ENCODE data around the gene BTNL2. TPM values are rescaled to one million over a fixed set of nuclear protein-coding genes. Genes with fewer than 3 reads are reported as not detected.

The BTNL2 gene
- total RNA-seq, 3 donors from 2014 or later, result not detected

DNA sequence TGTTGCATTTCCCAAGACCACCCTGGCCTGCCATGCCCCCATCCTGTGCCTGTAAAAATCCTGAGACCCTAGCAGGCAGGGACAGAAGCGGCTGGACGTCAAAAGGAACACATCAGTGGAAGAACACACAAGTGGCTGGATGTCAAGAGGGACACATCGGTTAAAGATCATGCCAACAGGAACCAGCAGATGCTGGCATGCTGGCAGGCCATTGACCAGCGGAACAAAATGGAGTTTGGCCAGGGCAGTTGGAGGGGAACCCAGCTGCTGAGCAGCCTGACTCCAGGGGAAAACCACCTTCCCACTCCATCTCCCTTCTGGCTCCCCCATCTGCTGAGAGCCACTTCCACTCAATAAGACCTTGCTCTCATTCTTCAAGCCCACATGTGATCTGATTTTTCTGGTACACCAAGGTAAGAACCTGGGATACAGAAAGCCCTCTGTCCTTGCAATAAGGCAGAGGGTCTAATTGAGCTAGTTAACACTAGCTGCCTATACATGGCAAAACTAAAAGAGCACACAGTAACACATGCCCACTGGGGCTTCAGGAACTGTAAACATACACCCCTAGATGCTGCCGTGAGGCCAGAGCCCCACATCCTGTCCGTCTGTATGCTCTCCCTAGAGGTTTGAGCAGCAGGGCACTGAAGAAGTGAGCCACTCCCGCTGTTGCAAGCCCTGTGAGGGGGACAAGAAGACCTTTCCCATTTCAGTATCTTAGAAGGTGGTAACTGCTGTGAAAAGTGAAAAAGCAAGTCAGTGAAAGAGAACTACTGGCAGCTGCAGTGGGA, 31.0 kb downstream of the BTNL2 start:
- H3K36me3 ChIP-seq (ENCODE audit: low read depth), result no peaks in the 10 kb centered on the region
- DNase-seq, result no peak
- TF ChIP-seq, protein P1, sequence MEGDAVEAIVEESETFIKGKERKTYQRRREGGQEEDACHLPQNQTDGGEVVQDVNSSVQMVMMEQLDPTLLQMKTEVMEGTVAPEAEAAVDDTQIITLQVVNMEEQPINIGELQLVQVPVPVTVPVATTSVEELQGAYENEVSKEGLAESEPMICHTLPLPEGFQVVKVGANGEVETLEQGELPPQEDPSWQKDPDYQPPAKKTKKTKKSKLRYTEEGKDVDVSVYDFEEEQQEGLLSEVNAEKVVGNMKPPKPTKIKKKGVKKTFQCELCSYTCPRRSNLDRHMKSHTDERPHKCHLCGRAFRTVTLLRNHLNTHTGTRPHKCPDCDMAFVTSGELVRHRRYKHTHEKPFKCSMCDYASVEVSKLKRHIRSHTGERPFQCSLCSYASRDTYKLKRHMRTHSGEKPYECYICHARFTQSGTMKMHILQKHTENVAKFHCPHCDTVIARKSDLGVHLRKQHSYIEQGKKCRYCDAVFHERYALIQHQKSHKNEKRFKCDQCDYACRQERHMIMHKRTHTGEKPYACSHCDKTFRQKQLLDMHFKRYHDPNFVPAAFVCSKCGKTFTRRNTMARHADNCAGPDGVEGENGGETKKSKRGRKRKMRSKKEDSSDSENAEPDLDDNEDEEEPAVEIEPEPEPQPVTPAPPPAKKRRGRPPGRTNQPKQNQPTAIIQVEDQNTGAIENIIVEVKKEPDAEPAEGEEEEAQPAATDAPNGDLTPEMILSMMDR (IDR thresholded peaks at IDR 0.05), result no peak
- H3K4me3 ChIP-seq, result no peak overlapping the region
- H3K4me1 ChIP-seq (ENCODE audit: low read depth), result no peaks in the 10 kb centered on the region
- no peak for ATAC-seq
- intact Hi-C loops (cut with DNase I, micrococcal nuclease), result no loop called here
- H3K9me3 ChIP-seq, result no peaks in the 10 kb centered on the region

DNA sequence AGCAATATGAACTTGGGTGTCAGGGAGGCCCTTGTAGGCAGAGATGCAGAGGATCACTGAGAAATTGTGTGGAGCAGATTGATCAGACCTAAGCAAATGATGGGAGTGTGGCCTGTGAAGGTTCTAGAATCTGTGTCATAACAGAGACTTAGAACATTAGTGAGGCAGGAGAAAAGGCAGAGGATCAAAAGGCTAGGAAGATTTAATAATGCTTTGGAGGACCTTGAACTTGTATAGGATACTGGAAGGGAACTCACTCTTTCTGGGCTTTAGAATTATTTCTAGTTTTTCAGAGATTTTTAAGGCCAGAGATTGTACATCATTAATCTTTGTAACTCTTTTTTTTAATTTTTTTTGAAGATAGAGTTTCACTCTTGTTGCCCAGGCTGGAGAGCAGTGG, 35.2 kb downstream of the BTNL2 start, which contains the start of gene TSBP1:
Gene TSBP1 (minus strand): TSS at position 101 of the 400 bp plus-strand sequence. CDS start 197 bp downstream, outside the sequence.
- H3K36me3 ChIP-seq (ENCODE audit: low read depth), result no peaks in the 10 kb centered on the region
- no peaks in the 10 kb centered on the region for H3K9me3 ChIP-seq
- ATAC-seq, result no peak
- intact Hi-C loops (cut with DNase I, micrococcal nuclease), result no loop called here
- TF ChIP-seq, protein P1 (IDR thresholded peaks at IDR 0.05), result no peak
- no peak within 1 kb of the TSS for H3K4me3 ChIP-seq
- no peak for DNase-seq
- H3K4me1 ChIP-seq (ENCODE audit: low read depth), result no peaks in the 10 kb centered on the region

DNA sequence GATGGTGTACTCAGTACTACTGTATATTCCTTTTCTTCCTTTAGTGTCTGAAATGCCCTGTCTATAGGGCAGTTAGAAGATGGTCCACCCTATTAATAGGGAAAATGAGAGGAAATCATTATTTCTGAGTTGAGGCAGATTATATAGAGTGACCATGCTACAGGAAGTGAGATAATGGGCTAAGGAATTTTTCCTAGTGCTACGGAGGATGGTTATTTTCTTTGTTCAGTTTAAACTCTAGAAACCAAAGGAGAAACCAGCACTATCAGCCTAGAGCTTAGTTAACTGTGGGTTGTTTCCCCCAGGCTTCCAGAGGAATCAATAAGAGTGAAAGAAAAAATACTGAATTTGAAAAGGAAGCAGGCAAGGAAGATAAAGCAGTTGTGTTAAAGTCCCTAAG, 35.8 kb downstream of the BTNL2 start:
- Histone ChIP-seq H3K4me3 (no peak overlapping the region), H3K4me1 (ENCODE audit: low read depth) (no peaks in the 10 kb centered on the region), H3K9me3 (no peaks in the 10 kb centered on the region), H3K36me3 (ENCODE audit: low read depth) (no peaks in the 10 kb centered on the region)
- TF ChIP-seq, protein P1 (IDR thresholded peaks at IDR 0.05), result no peak
- intact Hi-C loops (cut with DNase I, micrococcal nuclease), result no loop called here
- ATAC-seq (no peak), DNase-seq (no peak)

DNA sequence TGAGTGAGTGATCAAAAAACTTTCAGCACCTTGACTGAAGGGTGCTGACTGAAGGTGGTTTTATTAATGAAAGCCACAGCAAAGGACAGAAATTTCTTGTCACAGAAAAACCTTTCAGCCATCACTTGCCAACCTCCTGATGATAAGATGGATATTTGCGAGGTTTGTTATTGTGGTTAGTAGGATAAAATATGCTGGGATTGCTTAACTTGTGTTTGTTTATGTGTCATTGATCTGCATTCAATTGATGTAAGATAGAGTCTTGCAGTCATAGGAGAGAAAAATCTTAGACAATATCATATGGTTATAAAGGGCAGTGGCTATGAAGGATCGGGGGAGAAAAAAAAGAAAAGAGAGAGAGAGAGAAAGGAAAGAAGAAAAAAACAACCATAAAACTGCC, 36.5 kb downstream of the BTNL2 start:
- ATAC-seq (no peak), DNase-seq (no peak)
- H3K36me3 ChIP-seq (ENCODE audit: low read depth), result no peaks in the 10 kb centered on the region
- TF ChIP-seq, protein P1 (IDR thresholded peaks at IDR 0.05), result no peak
- H3K4me3 ChIP-seq, result no peak overlapping the region
- no peaks in the 10 kb centered on the region for H3K4me1 ChIP-seq (ENCODE audit: low read depth)
- no peaks in the 10 kb centered on the region for H3K9me3 ChIP-seq
- intact Hi-C loops (cut with DNase I, micrococcal nuclease), result no loop called here

DNA sequence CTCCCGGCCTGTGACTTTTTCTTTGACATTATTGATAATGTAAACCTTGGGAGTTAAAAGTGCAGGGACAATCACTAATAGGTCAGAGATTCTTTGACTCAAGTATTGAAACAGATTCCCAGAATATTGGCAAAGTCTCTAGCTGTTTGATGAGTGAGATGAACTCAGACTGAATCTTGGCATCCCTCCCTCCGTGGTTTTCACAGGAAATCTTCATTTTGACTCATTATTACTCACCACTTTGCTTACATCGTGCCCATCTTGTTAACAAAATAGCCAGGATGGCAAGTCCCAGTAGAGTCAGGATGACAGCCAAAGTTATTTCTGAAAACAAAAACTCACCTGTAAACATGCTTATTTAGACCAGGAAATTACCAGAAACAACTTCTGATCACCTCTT, 37.3 kb downstream of the BTNL2 start:
- no peaks in the 10 kb centered on the region for H3K36me3 ChIP-seq (ENCODE audit: low read depth)
- ATAC-seq (no peak), DNase-seq (no peak)
- no peaks in the 10 kb centered on the region for H3K9me3 ChIP-seq
- TF ChIP-seq, protein P1 (IDR thresholded peaks at IDR 0.05), result no peak
- intact Hi-C loops (cut with DNase I, micrococcal nuclease), result no loop called here
- H3K4me3 ChIP-seq, result no peak overlapping the region
- no peaks in the 10 kb centered on the region for H3K4me1 ChIP-seq (ENCODE audit: low read depth)
